HTR-8/SVneo (cell line): Measurements from ENCODE around the gene PTPN21.

Experiments used
- DNase-seq: peaks from one replicate; pipeline ENCODE4 v3.0.0; 2011; ENCODE audit warnings: low spot score, mixed read lengths; ENCODE audit not compliant: insufficient read length
- FAIRE-seq: peaks from 2 replicates; lab custom pipeline; 2011; peaks lifted over from hg19 to GRCh38; lab: Jason Lieb, UNC

PTPN21 gene

DNA sequence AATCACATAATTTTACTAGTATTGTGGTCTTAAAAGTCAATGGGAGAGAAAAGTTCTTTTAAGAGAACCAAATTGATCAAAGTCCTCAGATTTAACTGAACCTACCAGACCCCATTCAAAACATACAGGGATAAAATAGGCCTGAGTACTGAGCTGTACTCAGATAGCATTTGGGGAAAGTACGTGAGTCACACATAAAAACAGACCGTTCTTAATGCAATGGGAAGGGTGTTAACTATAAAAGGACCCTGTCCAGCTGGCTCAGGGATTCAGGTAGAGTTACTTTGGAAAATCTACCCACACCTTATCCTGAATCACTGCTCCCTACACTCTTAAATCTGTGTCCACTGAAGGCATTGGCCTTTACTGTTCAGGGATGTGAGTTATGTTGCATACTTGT lies 78.0 kb downstream of the PTPN21 start:
- DNase-seq, result no peak
- FAIRE-seq, result no peak

DNA sequence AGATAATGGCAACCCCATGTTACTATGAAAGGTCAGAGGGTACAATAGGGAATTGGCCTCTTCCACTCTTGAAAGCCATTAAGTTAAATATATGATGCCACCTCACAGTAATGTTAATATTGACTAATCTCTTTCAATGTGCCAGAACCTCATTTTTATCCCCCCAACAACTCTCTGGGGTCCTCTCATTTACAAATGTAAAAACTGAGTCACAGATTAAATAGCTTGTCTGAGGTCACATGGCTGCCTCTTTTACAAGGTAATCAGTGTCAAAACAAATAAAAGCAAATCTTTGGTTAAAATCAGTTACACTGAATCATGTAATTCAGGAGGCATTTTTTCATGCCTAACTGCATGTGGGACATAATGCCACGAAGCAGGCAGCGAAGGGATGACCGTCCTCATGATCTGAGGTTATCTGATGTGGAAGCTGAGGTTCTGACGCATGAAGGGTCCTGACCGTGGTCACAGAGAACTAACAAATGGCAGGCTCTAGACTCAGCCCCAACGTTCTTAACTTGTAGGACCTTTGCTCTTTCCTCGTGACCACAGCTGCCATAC lies 78.5 kb downstream of the PTPN21 start:
- FAIRE-seq, result no peak
- DNase-seq, result no peak

DNA sequence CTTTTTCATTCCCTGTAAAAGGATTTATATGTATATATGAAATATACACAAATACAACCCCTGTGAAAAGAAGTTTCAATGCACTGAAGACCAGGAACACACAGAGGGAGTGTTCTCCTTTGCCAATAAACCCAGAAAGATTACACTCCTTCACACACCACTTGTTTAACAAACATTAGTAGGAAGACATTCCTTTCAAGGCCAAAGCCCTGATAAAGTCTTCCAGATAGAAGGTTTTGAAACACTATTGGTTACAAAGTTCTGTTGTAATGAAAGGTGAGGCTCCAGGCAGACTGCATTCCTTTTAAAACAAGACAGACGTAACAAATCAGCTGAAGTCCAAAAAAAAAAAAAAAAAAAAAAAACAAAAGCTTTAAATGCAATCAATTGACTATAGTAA lies 81.0 kb downstream of the PTPN21 start:
- no peak for DNase-seq
- no peak for FAIRE-seq

DNA sequence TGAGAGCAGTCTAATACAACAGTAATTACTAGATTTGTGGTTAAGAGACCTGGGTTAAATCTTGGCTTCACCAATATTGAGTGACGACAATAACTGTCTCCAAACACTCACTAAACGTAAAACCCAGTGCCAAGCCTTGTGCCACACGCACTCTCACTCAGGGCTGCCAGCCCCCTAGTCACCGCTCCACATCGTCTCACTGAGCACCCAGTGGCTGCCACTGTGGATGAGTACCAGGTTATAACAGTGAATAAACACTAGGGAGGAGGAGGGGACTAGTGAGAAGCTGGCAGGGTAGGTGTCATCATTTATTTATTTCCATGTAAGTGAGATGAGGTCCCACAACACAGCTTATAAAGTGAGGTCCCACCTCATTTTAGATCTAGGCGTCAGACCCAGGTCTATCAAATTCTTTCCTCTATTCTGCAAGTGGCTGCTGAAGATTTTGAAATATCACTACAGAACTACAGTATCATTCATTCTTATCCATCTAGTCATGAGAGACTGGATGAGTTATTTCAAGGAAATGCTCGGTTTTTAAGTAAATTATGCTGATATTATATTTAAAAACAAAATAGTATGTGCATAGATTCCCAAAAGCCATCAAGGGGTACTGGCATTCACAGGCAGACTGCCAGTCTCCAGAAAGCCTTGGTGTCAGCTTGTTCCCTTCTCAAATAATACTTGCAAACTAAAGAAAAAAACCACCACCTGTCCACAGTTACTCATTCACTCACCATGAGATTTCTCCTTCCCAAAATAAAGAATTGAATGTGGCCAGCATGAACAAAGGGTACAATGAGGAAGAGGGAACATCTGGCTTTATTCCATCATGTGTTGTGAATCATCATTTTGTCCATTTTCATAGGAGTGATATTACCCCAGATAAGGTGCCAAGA lies 84.0 kb downstream of the PTPN21 start:
- FAIRE-seq (no peak), DNase-seq (no peak)

DNA sequence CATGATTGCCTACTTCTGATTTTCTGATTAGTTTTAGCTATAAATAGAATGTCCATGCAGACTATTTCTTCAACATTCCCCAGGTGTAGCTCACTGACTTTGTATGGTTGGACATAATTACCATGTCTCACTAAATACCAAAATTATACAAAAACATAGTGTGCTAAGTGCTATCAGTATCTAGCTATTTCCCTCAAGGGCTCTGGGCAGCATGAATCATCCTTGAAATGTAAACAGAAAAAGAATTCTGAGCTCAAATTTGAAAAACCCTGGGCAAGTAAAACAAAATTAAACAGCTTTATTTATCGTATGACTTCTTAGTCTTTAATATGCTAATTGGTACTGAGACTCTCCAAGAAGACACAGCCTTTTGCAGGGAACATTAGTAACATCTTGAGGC lies 86.4 kb downstream of the PTPN21 start:
- FAIRE-seq (no peak), DNase-seq (no peak)

DNA sequence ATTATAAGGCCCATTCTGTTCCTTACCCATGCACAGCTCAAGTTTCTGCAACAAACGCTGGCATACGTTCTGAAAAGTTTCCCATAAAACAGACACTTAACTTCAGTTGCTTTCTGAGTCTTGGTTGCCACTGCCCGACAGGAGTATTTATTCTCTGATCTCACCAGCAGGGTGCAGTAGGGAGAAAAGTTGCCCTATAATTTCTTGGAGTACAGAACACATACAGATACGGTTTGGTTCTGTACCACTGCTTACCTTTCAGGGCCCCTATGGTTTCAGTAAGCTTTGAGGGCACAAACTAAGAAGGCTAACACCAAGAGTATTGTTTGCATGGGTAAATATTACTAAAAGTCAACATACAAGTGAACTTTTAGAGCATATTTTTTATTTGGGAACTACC lies 91.5 kb downstream of the PTPN21 start:
- FAIRE-seq (no peak), DNase-seq (peak; percentile 21)

DNA sequence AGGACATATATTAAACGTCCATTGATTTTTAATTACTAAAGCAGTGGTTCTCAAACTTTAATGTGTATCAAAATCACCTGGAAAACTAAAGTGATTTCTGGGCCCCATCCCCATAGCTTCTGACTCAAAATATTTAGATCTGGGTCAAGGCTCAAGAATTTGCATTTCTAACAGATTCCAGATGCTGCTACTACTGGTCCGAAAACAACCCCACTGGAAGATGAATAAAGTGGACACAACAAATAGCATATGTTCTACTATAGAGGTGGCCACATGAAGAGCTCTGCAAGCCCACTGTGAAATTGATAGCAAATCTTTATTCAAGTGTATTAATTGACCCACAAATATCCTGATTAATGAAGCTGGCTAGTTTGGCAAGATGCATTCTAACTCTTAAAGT lies 99.9 kb downstream of the PTPN21 start:
- FAIRE-seq (no peak), DNase-seq (no peak)

DNA sequence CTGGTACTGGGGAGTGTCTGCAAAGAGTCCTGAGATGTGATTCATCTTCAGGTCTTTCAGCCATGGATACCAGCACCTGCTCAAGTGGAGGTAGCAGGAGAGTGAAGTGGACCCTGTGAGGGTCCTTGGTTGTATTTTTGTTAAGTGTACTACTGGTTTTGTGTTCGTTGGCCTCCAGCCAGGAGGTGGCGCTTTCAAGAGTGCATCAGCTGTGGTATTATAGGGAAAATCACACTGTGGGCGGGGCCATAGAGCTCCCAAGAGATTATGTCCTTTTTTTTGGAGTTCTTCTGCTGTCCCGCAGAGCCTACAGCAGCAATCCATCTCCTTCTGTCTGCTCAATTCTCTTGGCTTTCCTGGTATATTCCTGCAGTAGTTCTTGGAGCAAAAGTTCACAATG lies 102.6 kb downstream of the PTPN21 start:
- FAIRE-seq (no peak), DNase-seq (no peak)

DNA sequence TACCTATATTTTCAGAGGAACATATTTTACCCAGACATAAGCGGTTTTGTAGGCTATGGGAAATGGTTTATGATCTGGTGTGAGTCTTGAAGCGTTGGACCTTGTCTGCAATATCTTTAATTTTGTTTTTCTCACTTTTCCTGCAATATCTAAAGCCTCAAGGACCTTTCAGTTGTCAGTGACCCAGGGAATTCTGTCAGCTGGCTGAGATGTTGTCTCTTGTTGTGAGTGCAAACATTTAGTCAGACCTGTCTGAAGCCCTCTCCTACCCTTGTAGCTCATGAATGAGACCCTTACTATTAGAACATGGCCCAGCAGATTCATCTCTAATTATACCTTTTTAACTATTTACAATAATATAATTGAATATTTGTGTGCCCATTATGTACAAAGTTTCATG lies 115.7 kb downstream of the PTPN21 start:
- no peak for DNase-seq
- no peak for FAIRE-seq

DNA sequence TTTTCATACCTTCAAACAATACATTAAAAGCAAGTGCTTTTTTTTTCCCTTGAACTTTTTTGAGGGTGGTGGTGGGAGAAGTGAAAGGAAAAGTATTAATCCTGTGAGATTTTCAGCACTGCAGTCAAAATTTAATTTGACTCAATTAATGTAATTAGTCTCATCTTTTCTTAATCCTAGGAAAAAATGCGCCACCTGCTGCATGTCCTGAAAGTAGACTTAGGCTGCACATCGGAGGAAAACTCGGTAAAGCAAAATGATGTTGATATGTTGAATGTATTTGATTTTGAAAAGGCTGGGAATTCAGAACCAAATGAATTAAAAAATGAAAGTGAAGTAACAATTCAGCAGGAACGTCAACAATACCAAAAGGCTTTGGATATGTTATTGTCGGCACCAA lies 117.1 kb downstream of the PTPN21 start:
- DNase-seq (no peak), FAIRE-seq (no peak)

DNA sequence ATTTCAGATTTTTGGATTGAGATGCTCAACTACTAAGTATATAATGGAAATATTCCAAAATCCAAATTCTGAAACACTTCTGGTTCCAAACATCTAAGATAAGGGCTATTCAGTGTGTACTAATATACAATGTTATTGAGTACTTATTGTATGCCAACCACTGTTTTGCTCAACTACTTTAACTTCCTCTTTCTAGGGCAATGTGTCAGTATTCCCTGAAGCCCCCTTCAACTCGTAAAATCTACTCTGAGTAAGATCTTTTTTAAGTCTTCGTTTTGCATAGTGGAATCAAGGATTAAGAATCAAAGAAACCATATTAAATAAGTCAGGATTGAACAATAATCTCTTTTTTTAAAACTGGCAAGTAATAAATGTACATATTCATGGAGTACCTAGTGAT lies 123.8 kb downstream of the PTPN21 start:
- no peak for FAIRE-seq
- no peak for DNase-seq

DNA sequence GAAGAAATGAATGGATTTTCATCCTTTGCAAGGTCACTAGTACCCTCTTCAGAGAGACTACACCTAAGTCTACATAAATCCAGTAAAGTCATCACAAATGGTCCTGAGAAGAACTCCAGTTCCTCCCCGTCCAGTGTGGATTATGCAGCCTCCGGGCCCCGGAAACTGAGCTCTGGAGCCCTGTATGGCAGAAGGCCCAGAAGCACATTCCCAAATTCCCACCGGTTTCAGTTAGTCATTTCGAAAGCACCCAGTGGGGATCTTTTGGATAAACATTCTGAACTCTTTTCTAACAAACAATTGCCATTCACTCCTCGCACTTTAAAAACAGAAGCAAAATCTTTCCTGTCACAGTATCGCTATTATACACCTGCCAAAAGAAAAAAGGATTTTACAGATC lies 128.5 kb downstream of the PTPN21 start:
- FAIRE-seq (no peak), DNase-seq (no peak)

DNA sequence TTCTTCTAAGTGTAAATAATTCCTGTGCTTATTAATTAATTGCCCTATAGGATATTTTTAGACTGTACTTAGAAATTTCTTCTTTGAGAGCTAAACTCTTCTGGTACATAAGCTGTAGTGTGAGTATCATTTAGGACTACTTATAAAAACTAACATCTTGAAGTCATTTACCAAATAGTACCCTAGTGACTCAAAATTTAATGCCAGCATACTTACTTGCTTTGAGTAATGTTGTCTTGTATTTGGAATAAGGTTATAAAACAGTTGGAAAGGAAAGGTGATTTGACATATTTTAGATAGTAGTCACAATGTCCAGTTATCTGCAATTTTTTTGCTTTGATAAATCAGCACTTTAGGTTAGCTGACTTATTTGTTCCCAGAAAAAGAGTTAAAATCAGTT lies 130.2 kb downstream of the PTPN21 start:
- DNase-seq (no peak), FAIRE-seq (no peak)

DNA sequence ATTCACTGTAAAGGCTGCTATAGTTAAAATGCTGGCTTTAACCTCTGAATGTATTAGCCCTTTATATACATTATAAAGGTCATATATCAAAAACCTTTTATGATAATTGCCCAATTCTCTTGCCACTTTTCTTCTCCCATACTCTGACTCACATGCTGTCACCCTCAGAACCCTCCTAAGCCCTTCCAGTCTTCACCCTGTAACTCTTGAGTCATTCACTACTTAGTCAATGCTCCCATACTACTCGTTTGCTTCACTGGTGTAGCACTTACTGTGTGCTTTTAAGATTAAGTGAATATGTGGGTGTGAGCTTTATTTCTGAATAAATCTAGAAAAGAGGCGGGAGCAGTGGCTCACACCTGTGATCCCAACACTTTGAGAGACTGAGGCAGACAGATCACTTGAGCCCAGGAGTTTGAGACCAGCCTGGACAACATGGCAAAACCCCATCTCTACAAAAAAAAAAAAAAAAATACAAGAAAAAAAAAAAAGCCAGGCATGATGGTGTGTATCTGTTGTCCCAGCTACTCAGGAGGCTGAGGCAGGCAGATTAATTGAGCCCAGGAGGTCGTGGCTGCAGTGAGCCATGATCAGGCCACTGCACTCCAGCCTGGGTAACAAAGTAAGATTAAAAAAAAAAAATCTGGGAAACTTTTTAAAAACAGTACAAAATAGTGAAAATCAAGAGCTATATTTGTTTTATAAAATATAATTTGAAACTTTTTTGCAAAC lies 131.7 kb downstream of the PTPN21 start:
- no peak for FAIRE-seq

DNA sequence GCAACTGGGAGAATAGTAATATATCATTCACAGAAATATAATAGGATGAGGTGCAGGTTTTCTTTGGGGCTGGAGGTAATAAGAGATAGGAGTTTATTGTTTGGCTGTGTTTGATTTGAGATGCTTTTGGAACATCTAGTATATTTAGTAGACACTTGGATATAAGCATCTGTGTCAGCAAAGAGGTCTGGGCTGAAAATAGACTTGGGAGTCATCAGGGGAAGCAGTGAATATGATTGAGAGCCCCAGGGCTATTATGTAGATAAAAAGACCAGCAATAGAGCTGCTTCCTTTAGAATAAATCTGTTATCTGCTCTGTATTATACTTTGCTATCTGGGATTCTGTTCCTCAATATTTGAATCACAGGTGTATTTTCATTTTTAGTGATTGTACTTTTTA lies 132.8 kb downstream of the PTPN21 start:
- DNase-seq, result no peak

More for the DNA sequence above, 131.7 kb downstream of the PTPN21 start:
- peak; percentile 5 for DNase-seq

DNA sequence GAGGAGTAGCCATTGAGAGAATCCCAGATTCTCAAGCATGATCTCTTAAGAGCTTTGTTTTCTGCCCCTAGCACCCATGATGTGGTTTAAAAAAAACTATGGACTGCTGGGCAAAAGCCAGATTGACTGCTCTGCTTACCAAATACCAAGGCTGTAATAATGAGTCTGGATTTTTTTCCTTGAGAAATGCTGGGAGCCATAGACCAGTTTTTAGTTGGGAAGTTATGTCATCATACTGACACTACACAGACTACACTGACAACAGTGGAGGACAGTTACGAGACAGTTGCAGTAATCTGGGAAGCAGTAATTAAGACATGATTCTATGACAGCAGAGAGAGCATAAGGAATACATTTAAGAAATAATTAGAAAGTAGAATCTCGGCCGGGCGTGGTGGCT lies 133.5 kb downstream of the PTPN21 start:
- FAIRE-seq (no peak), DNase-seq (no peak)

More for the DNA sequence above, 132.8 kb downstream of the PTPN21 start:
- FAIRE-seq, result no peak

DNA sequence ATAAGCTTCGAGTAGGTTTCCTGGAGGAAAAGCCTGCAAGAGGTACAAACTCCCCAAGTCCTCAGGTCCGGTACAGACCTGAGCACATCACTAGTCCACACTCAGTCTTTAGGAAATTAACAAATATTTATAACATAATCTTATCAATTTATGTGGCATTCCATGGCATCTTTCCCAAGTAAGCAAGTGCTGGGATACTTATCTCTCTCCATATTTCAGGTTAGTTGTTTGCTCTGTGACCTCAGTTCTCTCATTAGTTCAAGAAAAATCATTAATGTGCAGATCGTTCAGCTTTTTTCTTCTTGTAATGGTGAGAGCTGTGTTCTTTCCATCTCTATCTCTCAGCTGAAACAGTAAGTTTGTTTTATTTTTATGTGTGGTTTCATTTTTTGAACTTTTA lies 134.6 kb downstream of the PTPN21 start:
- DNase-seq, result no peak
- FAIRE-seq, result no peak

DNA sequence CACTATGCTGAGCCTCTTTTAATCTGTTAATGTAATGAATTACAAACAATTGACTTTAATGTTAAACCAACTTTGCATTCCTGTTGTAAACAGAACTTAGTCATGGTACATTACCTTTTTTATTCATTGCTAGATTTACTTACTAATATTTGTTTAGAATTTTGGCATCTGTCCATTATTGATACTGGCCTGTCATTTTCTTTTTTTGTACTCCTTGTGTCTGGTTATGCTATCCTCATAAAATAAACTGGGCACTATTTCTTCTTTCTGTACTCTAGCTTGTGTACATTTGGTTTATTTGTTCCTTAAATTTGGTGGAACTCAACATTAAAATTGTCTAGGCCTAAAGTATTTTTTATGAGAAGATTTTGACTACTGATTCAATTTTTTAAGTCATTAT lies 137.2 kb downstream of the PTPN21 start:
- FAIRE-seq (no peak), DNase-seq (no peak)
